Measurements from ENCODE around the gene SFTA2. TPM values are rescaled to one million over a fixed set of nuclear protein-coding genes. Genes with fewer than 3 reads are reported as not detected.
"Not testable (repeated sequence)": the region's sequence is repeated elsewhere in the genome, so short reads cannot be mapped to it uniquely, and the experiment has no call there.

SFTA2 gene
- total RNA-seq, 1 donor from 2014 or later: 2.7 TPM

DNA sequence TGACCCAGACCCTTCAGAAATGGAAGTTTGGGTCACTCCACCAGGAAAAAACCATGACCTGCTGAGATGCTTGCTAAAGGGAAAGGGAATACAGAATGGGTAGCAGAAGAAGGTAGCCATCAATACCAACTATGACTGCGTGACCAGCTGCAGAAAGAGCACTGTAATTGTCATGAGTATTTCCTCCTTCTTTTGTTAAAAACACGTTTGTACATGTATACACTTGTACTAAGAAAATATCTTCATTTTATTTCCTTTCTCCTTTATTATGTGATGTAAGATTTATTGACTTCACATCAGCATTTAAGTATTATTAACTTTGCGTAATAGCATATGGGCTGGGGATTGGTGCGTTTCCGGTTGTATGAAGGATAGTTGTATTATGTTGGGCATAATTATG lies 39.0 kb upstream of the SFTA2 start:
- Mint-ChIP-seq H3K27me3 (peaks cover 12% of the 10 kb centered on the region), H3K9me3 (no peaks in the 10 kb centered on the region), H3K36me3 (no peaks in the 10 kb centered on the region), H3K4me3 (no peak overlapping the region), H3K27ac (no peak overlapping the region), H3K4me1 (ENCODE audit: unreplicated experiment) (no peaks in the 10 kb centered on the region)
- TF ChIP-seq, protein P1, sequence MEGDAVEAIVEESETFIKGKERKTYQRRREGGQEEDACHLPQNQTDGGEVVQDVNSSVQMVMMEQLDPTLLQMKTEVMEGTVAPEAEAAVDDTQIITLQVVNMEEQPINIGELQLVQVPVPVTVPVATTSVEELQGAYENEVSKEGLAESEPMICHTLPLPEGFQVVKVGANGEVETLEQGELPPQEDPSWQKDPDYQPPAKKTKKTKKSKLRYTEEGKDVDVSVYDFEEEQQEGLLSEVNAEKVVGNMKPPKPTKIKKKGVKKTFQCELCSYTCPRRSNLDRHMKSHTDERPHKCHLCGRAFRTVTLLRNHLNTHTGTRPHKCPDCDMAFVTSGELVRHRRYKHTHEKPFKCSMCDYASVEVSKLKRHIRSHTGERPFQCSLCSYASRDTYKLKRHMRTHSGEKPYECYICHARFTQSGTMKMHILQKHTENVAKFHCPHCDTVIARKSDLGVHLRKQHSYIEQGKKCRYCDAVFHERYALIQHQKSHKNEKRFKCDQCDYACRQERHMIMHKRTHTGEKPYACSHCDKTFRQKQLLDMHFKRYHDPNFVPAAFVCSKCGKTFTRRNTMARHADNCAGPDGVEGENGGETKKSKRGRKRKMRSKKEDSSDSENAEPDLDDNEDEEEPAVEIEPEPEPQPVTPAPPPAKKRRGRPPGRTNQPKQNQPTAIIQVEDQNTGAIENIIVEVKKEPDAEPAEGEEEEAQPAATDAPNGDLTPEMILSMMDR (conservative IDR thresholded peaks at IDR 0.05): no peak
- DNase-seq (ENCODE audit: extremely low spot score, unreplicated experiment): no peak

DNA sequence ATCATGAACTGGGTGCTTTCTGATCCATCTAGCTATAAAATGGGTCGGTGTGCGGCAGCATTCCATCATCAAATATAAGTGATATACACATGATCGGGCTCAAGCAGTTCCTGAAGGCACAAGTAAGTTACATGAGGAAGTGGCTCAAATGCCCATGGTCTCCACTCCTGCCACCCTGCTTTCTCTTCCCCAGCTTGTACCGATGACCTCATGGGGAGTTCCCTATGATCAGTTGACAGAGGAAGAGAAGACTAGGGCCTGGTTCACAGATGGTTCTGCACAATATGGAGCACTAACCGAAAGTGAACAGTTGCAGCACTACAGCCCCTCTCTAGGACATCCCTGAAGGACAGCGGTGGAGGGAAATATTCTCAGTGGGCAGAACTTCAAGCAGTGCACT lies 37.2 kb upstream of the SFTA2 start:
- H3K4me1 Mint-ChIP-seq (ENCODE audit: unreplicated experiment); H3K9me3 Mint-ChIP-seq; DNase-seq (ENCODE audit: extremely low spot score, unreplicated experiment); H3K4me3 Mint-ChIP-seq; H3K36me3 Mint-ChIP-seq; H3K27ac Mint-ChIP-seq: not testable (repeated sequence)
- peaks cover 27% of the 10 kb centered on the region for H3K27me3 Mint-ChIP-seq

DNA sequence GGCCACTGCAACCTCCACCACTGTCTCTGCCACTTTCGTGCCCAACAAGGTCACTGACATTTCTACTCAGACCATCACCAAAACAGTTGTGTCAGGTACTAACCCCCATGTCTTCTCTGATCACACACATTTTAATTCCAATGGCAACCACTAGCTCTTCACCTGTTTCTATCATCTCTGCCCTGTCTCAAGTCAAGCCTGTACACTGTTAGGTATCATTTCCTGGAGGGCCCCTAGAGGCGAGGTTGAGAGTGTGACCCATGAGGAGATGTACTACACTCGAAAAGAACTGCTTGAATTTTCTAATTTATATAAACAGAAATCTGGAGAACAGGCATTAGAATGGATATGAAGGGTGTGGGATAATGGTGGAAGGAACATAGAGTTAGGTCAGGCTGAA lies 34.2 kb upstream of the SFTA2 start:
- Mint-ChIP-seq H3K27ac (no peak overlapping the region), H3K36me3 (no peaks in the 10 kb centered on the region), H3K9me3 (no peaks in the 10 kb centered on the region), H3K27me3 (peaks cover 24% of the 10 kb centered on the region), H3K4me1 (ENCODE audit: unreplicated experiment) (no peaks in the 10 kb centered on the region), H3K4me3 (no peak overlapping the region)
- DNase-seq (ENCODE audit: extremely low spot score, unreplicated experiment): no peak
- TF ChIP-seq, protein P1 (conservative IDR thresholded peaks at IDR 0.05): no peak

DNA sequence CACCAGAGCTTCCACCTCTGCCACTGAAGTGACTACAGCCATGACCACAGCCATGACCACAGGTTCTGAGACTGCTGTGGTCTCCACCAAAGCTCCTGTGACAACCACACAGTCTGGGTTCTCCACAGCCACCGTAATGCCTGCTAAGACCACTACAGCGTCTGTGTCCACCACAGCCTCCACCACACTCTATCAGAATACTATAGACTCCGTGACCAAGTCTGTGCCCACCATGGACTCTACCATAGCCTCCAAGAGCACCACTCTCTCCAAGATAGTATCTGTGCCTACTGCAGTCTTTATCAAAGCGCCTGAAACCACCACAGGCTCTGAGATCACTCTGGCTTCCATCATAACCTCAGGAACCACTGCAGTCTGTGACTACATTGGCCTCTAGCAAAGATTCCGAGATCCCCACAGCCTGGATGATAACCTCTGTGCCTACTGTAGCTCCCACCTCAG lies 33.2 kb upstream of the SFTA2 start:
- TF ChIP-seq, protein P1 (conservative IDR thresholded peaks at IDR 0.05): no peak
- Mint-ChIP-seq H3K27ac (no peak overlapping the region), H3K36me3 (no peaks in the 10 kb centered on the region), H3K4me1 (ENCODE audit: unreplicated experiment) (no peaks in the 10 kb centered on the region), H3K4me3 (no peak overlapping the region), H3K27me3 (peaks cover 23% of the 10 kb centered on the region), H3K9me3 (no peaks in the 10 kb centered on the region)
- no peak for DNase-seq (ENCODE audit: extremely low spot score, unreplicated experiment)

DNA sequence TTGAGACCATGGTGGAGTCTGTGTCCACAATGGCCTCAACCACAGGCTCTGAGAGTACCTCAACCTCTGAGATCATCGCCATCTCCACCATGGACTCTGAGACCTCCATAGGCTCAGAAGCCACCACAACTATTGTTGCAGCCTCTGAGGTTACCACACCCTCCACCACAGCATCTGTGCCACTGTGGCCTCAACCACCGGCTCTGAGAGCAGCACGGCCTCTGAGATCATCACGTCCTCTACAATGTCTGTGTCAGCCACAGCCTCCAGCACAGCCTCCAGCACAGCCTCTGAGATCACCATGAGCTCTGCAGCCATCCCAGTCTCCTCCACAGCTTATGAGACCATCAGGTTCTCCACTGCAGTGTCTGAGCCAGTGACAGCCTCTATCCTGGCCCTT lies 32.1 kb upstream of the SFTA2 start:
- H3K36me3 Mint-ChIP-seq: no peaks in the 10 kb centered on the region
- H3K27ac Mint-ChIP-seq: no peak overlapping the region
- no peaks in the 10 kb centered on the region for H3K4me1 Mint-ChIP-seq (ENCODE audit: unreplicated experiment)
- no peak overlapping the region for H3K4me3 Mint-ChIP-seq
- no peak for DNase-seq (ENCODE audit: extremely low spot score, unreplicated experiment)
- H3K9me3 Mint-ChIP-seq: no peaks in the 10 kb centered on the region
- peaks cover 22% of the 10 kb centered on the region for H3K27me3 Mint-ChIP-seq
- TF ChIP-seq, protein P1 (conservative IDR thresholded peaks at IDR 0.05): no peak

DNA sequence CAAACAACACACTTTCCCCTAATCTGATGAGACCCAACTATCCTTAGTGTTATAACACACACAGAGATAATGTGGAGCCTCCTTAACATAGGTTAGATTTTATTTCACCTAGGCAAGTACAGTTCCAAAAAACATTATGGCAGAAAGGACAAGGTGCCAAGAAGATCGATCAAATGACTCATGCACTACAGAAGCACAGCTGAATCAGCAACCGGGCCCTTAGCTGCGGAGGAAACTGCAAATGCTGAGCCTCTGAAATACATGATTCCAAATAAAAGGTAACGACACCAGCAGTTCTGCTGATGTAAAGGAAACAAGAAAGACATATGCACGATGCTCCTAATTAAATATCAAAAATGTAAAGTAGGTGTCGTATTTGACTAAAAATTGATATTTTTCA lies 31.7 kb upstream of the SFTA2 start:
- no peak for DNase-seq (ENCODE audit: extremely low spot score, unreplicated experiment)
- H3K27ac Mint-ChIP-seq: no peak overlapping the region
- no peaks in the 10 kb centered on the region for H3K4me1 Mint-ChIP-seq (ENCODE audit: unreplicated experiment)
- H3K36me3 Mint-ChIP-seq: no peaks in the 10 kb centered on the region
- H3K27me3 Mint-ChIP-seq: peaks cover 22% of the 10 kb centered on the region
- TF ChIP-seq, protein P1 (conservative IDR thresholded peaks at IDR 0.05): no peak
- no peaks in the 10 kb centered on the region for H3K9me3 Mint-ChIP-seq
- H3K4me3 Mint-ChIP-seq: no peak overlapping the region

Data from type B pancreatic cell (in vitro differentiated cells).